GM12891 (cell line): Measurements from ENCODE around the gene SLC12A6. TPM values are rescaled to one million over a fixed set of nuclear protein-coding genes. Genes with fewer than 3 reads are reported as not detected.
"Not testable (repeated sequence)": the region's sequence is repeated elsewhere in the genome, so short reads cannot be mapped to it uniquely, and the experiment has no call there.

Experiments used
- DNase-seq: peaks from one replicate; pipeline ENCODE4 v3.0.0; 2011; ENCODE audit warnings: low spot score; ENCODE audit not compliant: insufficient read length
- FAIRE-seq: peaks from 2 replicates; lab custom pipeline; 2011; peaks lifted over from hg19 to GRCh38; lab: Jason Lieb, UNC
- PAX5 ChIP-seq: IDR thresholded peaks from 2 replicates; pipeline ENCODE4 v1.6.1; 2011; ENCODE audit warnings: low read length, moderate library complexity, mild to moderate bottlenecking; ENCODE audit not compliant: insufficient read depth, severe bottlenecking
- POLR2A ChIP-seq: IDR thresholded peaks from 2 replicates; pipeline ENCODE4 v1.6.1; 2011; ENCODE audit warnings: low read depth, low read length, control low read depth
- POLR2AphosphoS5 ChIP-seq: IDR thresholded peaks from 2 replicates; pipeline ENCODE4 v1.6.1; 2011; ENCODE audit warnings: low read depth, low read length, control low read depth
- POU2F2 ChIP-seq: IDR thresholded peaks from 2 replicates; pipeline ENCODE4 v1.6.1; 2011; ENCODE audit warnings: low read depth, mild to moderate bottlenecking, control low read depth, low read length, moderate library complexity
- SPI1 ChIP-seq: IDR thresholded peaks from 2 replicates; pipeline ENCODE4 v1.6.1; 2011; ENCODE audit warnings: low read depth, low read length, control low read depth
- TAF1 ChIP-seq: IDR thresholded peaks from 2 replicates; pipeline ENCODE4 v1.6.1; 2011; ENCODE audit warnings: low read depth, low read length, control low read depth
- polyA plus RNA-seq: library from polyadenylated mRNA; unstranded; fragments of >200 nt; gene quantifications from one replicate; pipeline ENCODE4 v1.2.1, GENCODE V29; 2012; ENCODE audit warnings: low read depth, missing spikeins, inconsistent platforms; ENCODE audit not compliant: missing spikeins

SLC12A6 gene
- 17.6 TPM for polyA plus RNA-seq

- no peak for TF ChIP-seq PAX5
- TF ChIP-seq POU2F2 = 0 out of 2 replicates have a peak, but pooled peaks have one; percentile 7
- no peak; the same call in 1 of the 2 replicates for TF ChIP-seq POLR2A
- TF ChIP-seq TAF1 = peak; percentile 57
- TF ChIP-seq POLR2AphosphoS5 = peak; percentile 45; the same call in 1 of the 2 replicates
- TF ChIP-seq SPI1 = peak; percentile 46; the same call in 1 of the 2 replicates
- FAIRE-seq (peak; percentile 98), DNase-seq (peak; percentile 73)
Observed at GRCh38 chr15:34337557-34338306, at the start of gene SLC12A6. TSS of gene SLC12A6 (minus strand) at chr15:34337781. CDS start at chr15:34336680, 1,101 bp downstream.

GRCh38 chr15:34381829-34382521 lies 44.4 kb upstream of the SLC12A6 start:
- not testable (repeated sequence) for FAIRE-seq, DNase-seq

GRCh38 chr15:34380491-34380890 lies 42.9 kb upstream of the SLC12A6 start:
- DNase-seq, FAIRE-seq: not testable (repeated sequence)

GRCh38 chr15:34376856-34377255 lies 39.3 kb upstream of the SLC12A6 start:
- TF ChIP-seq PAX5 = no peak
- TF ChIP-seq POU2F2 = no peak
- TF ChIP-seq POLR2AphosphoS5 = no peak
- TF ChIP-seq POLR2A = no peak
- TF ChIP-seq SPI1 = no peak
- no peak for TF ChIP-seq TAF1
- DNase-seq (no peak), FAIRE-seq (no peak)

GRCh38 chr15:34375541-34375940 lies 38.0 kb upstream of the SLC12A6 start:
- FAIRE-seq, DNase-seq: not testable (repeated sequence)

- FAIRE-seq = no peak
- DNase-seq = no peak
- no peak for TF ChIP-seq PAX5
- no peak for TF ChIP-seq SPI1
- no peak for TF ChIP-seq POLR2AphosphoS5
- no peak for TF ChIP-seq POU2F2
- TF ChIP-seq TAF1 = no peak
- TF ChIP-seq POLR2A = no peak
Observed at GRCh38 chr15:34374816-34375215, 37.2 kb upstream of the SLC12A6 start.

GRCh38 chr15:34373951-34374350 lies 36.4 kb upstream of the SLC12A6 start:
- FAIRE-seq (no peak), DNase-seq (no peak)
- TF ChIP-seq PAX5 = no peak
- TF ChIP-seq POU2F2 = no peak
- no peak for TF ChIP-seq POLR2A
- TF ChIP-seq TAF1 = no peak
- no peak for TF ChIP-seq POLR2AphosphoS5
- TF ChIP-seq SPI1 = no peak

GRCh38 chr15:34370643-34371042 lies 33.1 kb upstream of the SLC12A6 start:
- no peak for FAIRE-seq
- DNase-seq = no peak
- TF ChIP-seq SPI1 (no peak), TAF1 (no peak), PAX5 (no peak), POLR2AphosphoS5 (no peak), POLR2A (no peak), POU2F2 (no peak)

- FAIRE-seq (peak; percentile 31), DNase-seq (no peak)
- no peak for TF ChIP-seq POLR2AphosphoS5
- TF ChIP-seq SPI1 = peak; percentile 95
Observed at GRCh38 chr15:34370129-34370528, 32.5 kb upstream of the SLC12A6 start.

- FAIRE-seq = peak; percentile 97
- peak; percentile 90 for DNase-seq
- TF ChIP-seq POLR2AphosphoS5 (no peak; the same call in 1 of the 2 replicates), PAX5 (no peak), SPI1 (no peak), TAF1 (no peak), POLR2A (peak; percentile 62), POU2F2 (0 out of 2 replicates have a peak, but pooled peaks have one; percentile 34)
Observed at GRCh38 chr15:34367101-34368081, 29.8 kb upstream of the SLC12A6 start, which contains the start of gene LPCAT4. TSS of gene LPCAT4 (minus strand) at chr15:34367196. CDS start at chr15:34367100, 96 bp downstream.
